ENCODE data around the gene SLC26A1. TPM values are rescaled to one million over a fixed set of nuclear protein-coding genes. Genes with fewer than 3 reads are reported as not detected.

The SLC26A1 gene
- total RNA-seq, 1 experiment from 2014 or later: 1.8 TPM

DNA sequence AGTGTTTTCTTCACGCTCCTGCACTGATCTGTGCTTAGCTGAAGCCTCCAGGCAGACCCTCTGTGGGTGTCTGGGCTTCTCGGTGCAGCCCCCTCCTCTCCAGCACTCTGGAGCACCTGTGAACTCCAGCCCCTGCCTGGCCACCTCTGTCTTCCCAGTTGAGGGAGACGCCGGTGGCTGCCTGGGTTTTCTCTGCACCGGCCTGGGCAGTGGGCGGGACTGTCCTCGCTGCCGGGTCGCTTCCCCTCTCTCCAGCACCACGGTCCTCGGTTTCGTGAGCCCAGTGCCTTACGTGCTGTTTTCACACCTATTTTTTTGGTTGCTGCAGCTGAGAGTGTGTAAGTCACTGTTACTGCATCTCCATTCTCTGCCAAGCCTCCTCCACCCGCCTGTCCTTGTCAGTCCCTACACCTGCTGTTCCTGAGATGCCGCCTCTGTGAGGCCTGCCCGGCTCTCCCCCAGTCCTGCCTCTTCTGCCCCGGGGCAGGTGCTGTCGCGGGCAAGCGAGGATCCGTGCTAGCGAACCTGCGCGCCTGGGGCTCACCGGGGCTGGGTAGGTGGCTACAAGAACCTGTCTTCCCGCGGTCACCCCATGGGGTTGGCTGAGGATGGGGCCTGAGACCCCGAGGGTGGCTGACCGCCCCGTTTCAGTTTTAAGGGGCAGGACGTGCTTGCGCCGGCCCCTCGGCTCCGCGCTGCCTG, 15.8 kb upstream of the SLC26A1 start:
- CTCF ChIA-PET: no interaction called here

DNA sequence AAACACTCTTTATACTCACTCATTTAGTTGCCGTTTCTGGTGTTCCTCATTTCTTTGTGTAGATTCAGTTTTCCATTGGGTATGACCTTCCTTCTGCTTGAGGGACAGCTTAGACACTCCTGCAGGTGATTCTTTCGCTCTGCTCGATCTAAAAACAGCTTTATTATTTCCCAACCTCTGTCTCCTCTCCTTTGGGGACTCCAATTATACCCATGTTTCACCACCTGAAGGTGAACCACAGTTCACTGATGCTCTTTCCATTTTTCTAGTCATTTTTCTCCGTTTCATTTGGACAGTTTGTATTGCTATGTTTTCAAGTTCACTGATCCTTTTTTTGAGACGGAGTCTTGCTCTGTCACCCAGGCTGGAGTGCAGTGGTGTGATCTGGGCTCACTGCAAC, 13.7 kb upstream of the SLC26A1 start:
- intact Hi-C loops (cut with micrococcal nuclease; ENCODE audit: unreplicated experiment): no loop called here
- Histone ChIP-seq H3K9me3 (ENCODE audit: control insufficient read depth, insufficient read depth, low read depth, low read length) (no peaks in the 10 kb centered on the region), H3K27me3 (ENCODE audit: control insufficient read depth, insufficient read depth, low read length) (no peaks in the 10 kb centered on the region), H3K36me3 (ENCODE audit: control insufficient read depth, insufficient read depth, low read length) (no peaks in the 10 kb centered on the region), H3K4me3 (ENCODE audit: low read depth in 2 of 2, low read length in 2 of 2) (no peak overlapping the region), H3K27ac (ENCODE audit: low read length) (no peak overlapping the region), H3K4me1 (ENCODE audit: control insufficient read depth, insufficient read depth, low read length) (no peaks in the 10 kb centered on the region; the same call in 1 of the 2 replicates)
- no TSS peak for BruUV-seq (replicated peaks)
- ChIA-PET POLR2A (no interaction called here), CTCF (no interaction called here)
- TF ChIP-seq TCF7L2 (IDR thresholded peaks at IDR 0.05; ENCODE audit: low read depth, low read length): no peak
- TF ChIP-seq POLR2AphosphoS5 (IDR thresholded peaks at IDR 0.05; ENCODE audit: low read depth, low read length): no peak
- TF ChIP-seq, protein P1, sequence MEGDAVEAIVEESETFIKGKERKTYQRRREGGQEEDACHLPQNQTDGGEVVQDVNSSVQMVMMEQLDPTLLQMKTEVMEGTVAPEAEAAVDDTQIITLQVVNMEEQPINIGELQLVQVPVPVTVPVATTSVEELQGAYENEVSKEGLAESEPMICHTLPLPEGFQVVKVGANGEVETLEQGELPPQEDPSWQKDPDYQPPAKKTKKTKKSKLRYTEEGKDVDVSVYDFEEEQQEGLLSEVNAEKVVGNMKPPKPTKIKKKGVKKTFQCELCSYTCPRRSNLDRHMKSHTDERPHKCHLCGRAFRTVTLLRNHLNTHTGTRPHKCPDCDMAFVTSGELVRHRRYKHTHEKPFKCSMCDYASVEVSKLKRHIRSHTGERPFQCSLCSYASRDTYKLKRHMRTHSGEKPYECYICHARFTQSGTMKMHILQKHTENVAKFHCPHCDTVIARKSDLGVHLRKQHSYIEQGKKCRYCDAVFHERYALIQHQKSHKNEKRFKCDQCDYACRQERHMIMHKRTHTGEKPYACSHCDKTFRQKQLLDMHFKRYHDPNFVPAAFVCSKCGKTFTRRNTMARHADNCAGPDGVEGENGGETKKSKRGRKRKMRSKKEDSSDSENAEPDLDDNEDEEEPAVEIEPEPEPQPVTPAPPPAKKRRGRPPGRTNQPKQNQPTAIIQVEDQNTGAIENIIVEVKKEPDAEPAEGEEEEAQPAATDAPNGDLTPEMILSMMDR (IDR thresholded peaks at IDR 0.05): no peak
- TF ChIP-seq, protein P2, sequence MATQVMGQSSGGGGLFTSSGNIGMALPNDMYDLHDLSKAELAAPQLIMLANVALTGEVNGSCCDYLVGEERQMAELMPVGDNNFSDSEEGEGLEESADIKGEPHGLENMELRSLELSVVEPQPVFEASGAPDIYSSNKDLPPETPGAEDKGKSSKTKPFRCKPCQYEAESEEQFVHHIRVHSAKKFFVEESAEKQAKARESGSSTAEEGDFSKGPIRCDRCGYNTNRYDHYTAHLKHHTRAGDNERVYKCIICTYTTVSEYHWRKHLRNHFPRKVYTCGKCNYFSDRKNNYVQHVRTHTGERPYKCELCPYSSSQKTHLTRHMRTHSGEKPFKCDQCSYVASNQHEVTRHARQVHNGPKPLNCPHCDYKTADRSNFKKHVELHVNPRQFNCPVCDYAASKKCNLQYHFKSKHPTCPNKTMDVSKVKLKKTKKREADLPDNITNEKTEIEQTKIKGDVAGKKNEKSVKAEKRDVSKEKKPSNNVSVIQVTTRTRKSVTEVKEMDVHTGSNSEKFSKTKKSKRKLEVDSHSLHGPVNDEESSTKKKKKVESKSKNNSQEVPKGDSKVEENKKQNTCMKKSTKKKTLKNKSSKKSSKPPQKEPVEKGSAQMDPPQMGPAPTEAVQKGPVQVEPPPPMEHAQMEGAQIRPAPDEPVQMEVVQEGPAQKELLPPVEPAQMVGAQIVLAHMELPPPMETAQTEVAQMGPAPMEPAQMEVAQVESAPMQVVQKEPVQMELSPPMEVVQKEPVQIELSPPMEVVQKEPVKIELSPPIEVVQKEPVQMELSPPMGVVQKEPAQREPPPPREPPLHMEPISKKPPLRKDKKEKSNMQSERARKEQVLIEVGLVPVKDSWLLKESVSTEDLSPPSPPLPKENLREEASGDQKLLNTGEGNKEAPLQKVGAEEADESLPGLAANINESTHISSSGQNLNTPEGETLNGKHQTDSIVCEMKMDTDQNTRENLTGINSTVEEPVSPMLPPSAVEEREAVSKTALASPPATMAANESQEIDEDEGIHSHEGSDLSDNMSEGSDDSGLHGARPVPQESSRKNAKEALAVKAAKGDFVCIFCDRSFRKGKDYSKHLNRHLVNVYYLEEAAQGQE (IDR thresholded peaks at IDR 0.05; ENCODE audit: insufficient read depth in 1 of 2, low read depth in 2 of 2, low read length in 1 of 2): no peak
- no peak for TF ChIP-seq SIN3A (IDR thresholded peaks at IDR 0.05; ENCODE audit: borderline replicate concordance, insufficient read depth, low read depth, low read length)
- no peak for DNase-seq (ENCODE audit: low read depth, low spot score)
- no peak for ATAC-seq
- in situ Hi-C loops (cut with HindIII; ENCODE audit: low pct_unique_long_range_greater_than_20kb, low sequenced_read_pairs): no loop called here

More for the DNA sequence above, 15.8 kb upstream of the SLC26A1 start:
- TF ChIP-seq POLR2AphosphoS5 (IDR thresholded peaks at IDR 0.05; ENCODE audit: low read depth, low read length): no peak
- TF ChIP-seq TCF7L2 (IDR thresholded peaks at IDR 0.05; ENCODE audit: low read depth, low read length): no peak
- TF ChIP-seq, protein P1 (IDR thresholded peaks at IDR 0.05): no peak
- TF ChIP-seq, protein P2 (IDR thresholded peaks at IDR 0.05; ENCODE audit: insufficient read depth in 1 of 2, low read depth in 2 of 2, low read length in 1 of 2): no peak
- no peak for TF ChIP-seq SIN3A (IDR thresholded peaks at IDR 0.05; ENCODE audit: borderline replicate concordance, insufficient read depth, low read depth, low read length)
- H3K9me3 ChIP-seq (ENCODE audit: control insufficient read depth, insufficient read depth, low read depth, low read length): no peaks in the 10 kb centered on the region
- POLR2A ChIA-PET: interaction anchor here (0.6 kb wide), 1 partner anchor 22 kb away, joined by 4 read pairs; no protein-coding TSS in a partner anchor
- no peaks in the 10 kb centered on the region for H3K27me3 ChIP-seq (ENCODE audit: control insufficient read depth, insufficient read depth, low read length)
- H3K4me3 ChIP-seq (ENCODE audit: low read depth in 2 of 2, low read length in 2 of 2): peak overlapping the region; percentile 50 to 59
- DNase-seq (ENCODE audit: low read depth, low spot score) (no peak), ATAC-seq (no peak)
- no peaks in the 10 kb centered on the region; the same call in 1 of the 2 replicates for H3K4me1 ChIP-seq (ENCODE audit: control insufficient read depth, insufficient read depth, low read length)
- intact Hi-C loops (cut with micrococcal nuclease; ENCODE audit: unreplicated experiment) (no loop called here), in situ Hi-C loops (cut with HindIII; ENCODE audit: low pct_unique_long_range_greater_than_20kb, low sequenced_read_pairs) (no loop called here)
- no TSS peak for BruUV-seq (replicated peaks)
- H3K27ac ChIP-seq (ENCODE audit: low read length): no peak overlapping the region
- H3K36me3 ChIP-seq (ENCODE audit: control insufficient read depth, insufficient read depth, low read length): no peaks in the 10 kb centered on the region

Data from Panc1 (cell line).